Measurements from ENCODE around the gene IL22RA1. TPM values are rescaled to one million over a fixed set of nuclear protein-coding genes. Genes with fewer than 3 reads are reported as not detected.

The IL22RA1 gene
- total and polyA plus RNA-seq, 9 of the 15 experiments (the other 6 are each of a cell fraction or from before 2014, with no cell fraction given) = not detected

- TF ChIP-seq PRMT5 (CRISPR knock-in tag; IDR thresholded peaks at IDR 0.05) = no peak
- TF ChIP-seq ZNF212 (CRISPR knock-in tag; IDR thresholded peaks at IDR 0.05) = no peak
- no peak for TF ChIP-seq ATF6 (CRISPR knock-in tag; IDR thresholded peaks at IDR 0.05)
- no peak for TF ChIP-seq ZBTB2 (IDR thresholded peaks at IDR 0.05)
- TF ChIP-seq ZNF311 (CRISPR knock-in tag; IDR thresholded peaks at IDR 0.05) = no peak
- no peak for TF ChIP-seq HDAC8 (tag; IDR thresholded peaks at IDR 0.05)
- no peak for TF ChIP-seq ZNF174 (CRISPR knock-in tag; IDR thresholded peaks at IDR 0.05)
- no peak for TF ChIP-seq GATA2 (CRISPR knock-in tag; IDR thresholded peaks at IDR 0.05)
- no peak for TF ChIP-seq ZFP1 (CRISPR knock-in tag; IDR thresholded peaks at IDR 0.05)
- no peak for TF ChIP-seq ZNF551 (CRISPR knock-in tag; IDR thresholded peaks at IDR 0.05)
- TF ChIP-seq CBX2 (IDR thresholded peaks at IDR 0.05; ENCODE audit: insufficient read depth, low read length, poor library complexity, severe bottlenecking) = no peak
- TF ChIP-seq ZFX (CRISPR knock-in tag; IDR thresholded peaks at IDR 0.05) = no peak
- TF ChIP-seq ZNF184 (CRISPR knock-in tag; IDR thresholded peaks at IDR 0.05) = no peak
- TF ChIP-seq RREB1 (CRISPR knock-in tag; IDR thresholded peaks at IDR 0.05) = no peak
- TF ChIP-seq ZNF121 (CRISPR knock-in tag; conservative IDR thresholded peaks at IDR 0.05) = no peak
- TF ChIP-seq NFATC3 (IDR thresholded peaks at IDR 0.05) = no peak
- TF ChIP-seq NCOA1 (IDR thresholded peaks at IDR 0.05; ENCODE audit: low read depth) = no peak
- Histone ChIP-seq H2AFZ (ENCODE audit: low read depth, low read length) (no peak overlapping the region), H3K9me1 (ENCODE audit: control insufficient read depth, insufficient read depth, low read length) (no peaks in the 10 kb centered on the region), H3K27me3 (ENCODE audit: control insufficient read depth in 2 of 2, insufficient read depth in 2 of 2, low read length in 2 of 2) (peaks cover 50 to 79% of the 10 kb centered on the region in 2 experiments), H4K20me1 (replicated peaks; ENCODE audit: control insufficient read depth, insufficient read depth, low read length) (0 out of 2 replicates have a peak, but pooled peaks cover 7% of the 10 kb centered on the region), H3K4me2 (ENCODE audit: insufficient read depth, low read length) (no peak overlapping the region), H3K27ac (ENCODE audit: extremely low read depth, low read depth, low read length) (no peak overlapping the region), H3K4me1 (replicated peaks in 1 of 2; ENCODE audit: control insufficient read depth in 2 of 2, insufficient read depth in 2 of 2, low read length in 2 of 2) (no peaks in the 10 kb centered on the region; a peak in 1 of 5 replicates), H3K79me2 (ENCODE audit: control insufficient read depth, insufficient read depth, low read length) (no peaks in the 10 kb centered on the region), H3K36me3 (ENCODE audit: control insufficient read depth, insufficient read depth, low read length) (no peaks in the 10 kb centered on the region), H3K9me3 (replicated peaks; ENCODE audit: control insufficient read depth, insufficient read depth, low read depth, low read length) (no peaks in the 10 kb centered on the region), H3K9ac (ENCODE audit: insufficient read depth in 1 of 2, low read depth in 2 of 2, low read length in 2 of 2) (no peak overlapping the region), H3K4me3 (no peak overlapping the region)
- CTCF ChIA-PET (ENCODE audit: low intra/inter-chr PET ratio) = no interaction called here
- ATAC-seq = no peak
- WGBS (ENCODE audit: insufficient coverage, low coverage, missing lambda C conversion rate) = 2% methylated on average over 8 of the region's 8 CpGs
- POLR2A ChIA-PET = no interaction called here
- intact Hi-C loops (cut with micrococcal nuclease) (no loop called here), in situ Hi-C loops (cut with MboI) (no loop called here)
- no TSS peak for BruUV-seq (replicated peaks)
- no peak for FAIRE-seq
- DNase-seq (ENCODE audit: extremely low read depth in 1 of 4, low spot score in 3 of 4) = no peak
Observed at GRCh38 chr1:24075946-24076345, 67.0 kb downstream of the IL22RA1 start.

All from K562 (cell line).